Ovary (tissue), 9 donors: ENCODE results near the gene TSPAN1. TPM values are rescaled to one million over a fixed set of nuclear protein-coding genes. Genes with fewer than 3 reads are reported as not detected.

ENCODE experiments used
- DNase-seq, 5 donors: peaks; one replicate each; pipeline ENCODE4 v3.0.0-alpha.2; 2019 to 2020
- H3K27ac ChIP-seq, 2 donors: fragments of 200-600 bp; one replicate each; pipeline versions ENCODE4 v1.5.1 to v1.8.0; 2019 to 2022
- H3K27me3 ChIP-seq: fragments of 200-600 bp; one replicate; pipeline ENCODE4 v1.8.0; 2022
- H3K36me3 ChIP-seq: fragments of 200-600 bp; sonication (generic); one replicate; pipeline ENCODE4 v1.5.1; 2019
- H3K4me1 ChIP-seq: one replicate; pipeline ENCODE4 v1.8.1; 2013; ENCODE audit warnings: mild to moderate bottlenecking, moderate library complexity; ENCODE audit not compliant: insufficient read depth
- H3K4me3 ChIP-seq: fragments of 200-600 bp; sonication (generic); one replicate; pipeline ENCODE4 v1.5.1; 2017
- H3K9me3 ChIP-seq, 2 donors: fragments of 200-600 bp in 1 of 2; sonication (generic) in 1 of 2; one replicate each; pipeline versions ENCODE4 v1.5.1 to v1.8.1; 2013 to 2019; ENCODE audit warnings: mild to moderate bottlenecking in 1 of 2, moderate library complexity in 1 of 2
- EP300 ChIP-seq: sonication (generic); formaldehyde crosslinking; IDR thresholded peaks from one replicate; pipeline ENCODE4 v1.6.1; 2017; ENCODE audit warnings: antibody characterized with exemption
- POLR2A ChIP-seq: fragments of 450-650 bp; IDR thresholded peaks from one replicate; pipeline ENCODE4 v1.6.1; 2017; ENCODE audit warnings: antibody characterized with exemption, mild to moderate bottlenecking, moderate library complexity
- WGBS, 3 donors: extraction: QIAGEN DNeasy Blood & Tissue Kit in 1 of 3; methylation state at CpG; one replicate each; pipeline versions ENCODE4 v1.1.5 to v1.1.7; 2013 to 2017; 5-methylcytosine and 5-hydroxymethylcytosine counted together
- intact Hi-C, 4 donors: fragments of 100-400 bp; cut with DNase I; formaldehyde crosslinking; loops; one replicate each; pipeline versions ENCODE4 v1.11.0 to v1.15.1; 2022 to 2023
- polyA plus RNA-seq, 2 donors: library from polyadenylated mRNA; stranded (reverse); fragments of 200-250 nt in 1 of 2; fragments of 350-450 nt in 1 of 2; fragmentation: Illumina TruSeq in 1 of 2; extraction: RNeasy Lipid Tissue Mini Kit (QIAGEN cat#74804) in 1 of 2; gene quantifications; one replicate each; pipeline ENCODE4 v1.2.3, GENCODE V29; 2013 to 2014
- total RNA-seq, 7 donors: library from RNA; depleted of rRNA in 2 of 7; stranded (reverse); fragments of >200 nt in 2 of 7; fragmentation: NEBNext Ultra II Directional in 3 of 7; extraction: Animal tissue kit (Norgen Biotek cat#: 25700) in 3 of 7; gene quantifications; one replicate each; pipeline versions ENCODE4 v1.1.0 to v1.2.4, GENCODE V29; 2016 to 2023
- TF ChIP-seq, protein P1 (sequence below), 3 donors: fragments of 450-650 bp in 2 of 3; fragments of 200-600 bp in 1 of 3; IDR thresholded peaks; one replicate each; pipeline versions ENCODE4 v1.5.1 to v1.8.0; 2016 to 2022; ENCODE audit warnings: antibody characterized with exemption in 3 of 3, mild to moderate bottlenecking in 1 of 3
- donor health status: DM: no; HTN: no; CAD: no; lungs with moderate emphysema.
- donor health status: DM: no; HTN: no; CAD: no.
- donor health status: Bipolar disorder and iron deficiency.
- donor health status: DM: yes; HTN: yes; CAD: no.
- donor health status: DM: no; HTN: no; CAD: no.
- donor health status: DM: yes; HTN: yes; CAD: no.

Gene TSPAN1
- total and polyA plus RNA-seq, 9 donors, result 0.18 to 26.9 (median 2.8) TPM

DNA sequence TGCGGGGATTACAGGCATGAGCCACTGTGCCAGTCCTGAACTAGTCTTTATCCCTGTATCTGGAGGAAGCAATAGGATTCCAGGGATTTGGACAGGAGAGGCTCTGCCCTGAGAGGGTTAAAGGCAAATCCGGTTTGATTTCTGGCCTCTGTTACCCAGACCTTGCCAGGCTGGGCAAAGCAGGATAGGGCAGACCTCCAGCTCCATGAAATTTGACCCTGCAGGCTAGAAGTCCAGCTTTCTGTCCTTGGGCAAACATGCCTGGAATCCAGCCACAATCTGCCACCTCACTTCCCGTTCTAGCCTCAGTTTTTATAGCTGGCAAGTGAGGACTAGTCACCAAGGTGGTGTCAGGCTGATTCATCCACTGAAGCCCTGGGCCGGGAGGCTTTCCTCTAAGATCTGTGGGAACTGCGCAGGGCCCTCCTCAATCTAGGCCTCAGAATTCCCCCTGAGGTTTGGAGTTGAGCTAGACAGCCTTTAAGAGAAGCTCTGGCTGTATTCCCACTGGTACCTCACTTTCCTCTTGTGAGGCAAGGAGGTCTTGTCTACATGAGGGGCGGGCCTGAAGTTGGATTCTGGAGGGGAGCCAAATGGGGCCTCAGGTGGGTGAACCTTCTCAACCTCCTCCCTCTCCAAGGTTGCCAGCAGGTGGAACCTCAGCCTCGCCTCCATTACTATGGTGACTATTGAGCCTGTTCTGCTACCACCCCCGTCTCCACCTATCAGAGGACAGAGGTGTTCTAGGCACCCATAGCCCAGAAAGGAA, 8.4 kb downstream of the TSPAN1 start:
- H3K9me3 ChIP-seq, result no peaks in the 10 kb centered on the region
- DNase-seq, result peak in 4 of 5 donors; percentile 48 to 60 (median 52)
- no peaks in the 10 kb centered on the region for H3K27me3 ChIP-seq
- H3K4me1 ChIP-seq, result peaks cover 3% of the 10 kb centered on the region
- H3K4me3 ChIP-seq, result no peak overlapping the region
- no peaks in the 10 kb centered on the region for H3K36me3 ChIP-seq
- TF ChIP-seq EP300, result no peak
- TF ChIP-seq, protein P1, sequence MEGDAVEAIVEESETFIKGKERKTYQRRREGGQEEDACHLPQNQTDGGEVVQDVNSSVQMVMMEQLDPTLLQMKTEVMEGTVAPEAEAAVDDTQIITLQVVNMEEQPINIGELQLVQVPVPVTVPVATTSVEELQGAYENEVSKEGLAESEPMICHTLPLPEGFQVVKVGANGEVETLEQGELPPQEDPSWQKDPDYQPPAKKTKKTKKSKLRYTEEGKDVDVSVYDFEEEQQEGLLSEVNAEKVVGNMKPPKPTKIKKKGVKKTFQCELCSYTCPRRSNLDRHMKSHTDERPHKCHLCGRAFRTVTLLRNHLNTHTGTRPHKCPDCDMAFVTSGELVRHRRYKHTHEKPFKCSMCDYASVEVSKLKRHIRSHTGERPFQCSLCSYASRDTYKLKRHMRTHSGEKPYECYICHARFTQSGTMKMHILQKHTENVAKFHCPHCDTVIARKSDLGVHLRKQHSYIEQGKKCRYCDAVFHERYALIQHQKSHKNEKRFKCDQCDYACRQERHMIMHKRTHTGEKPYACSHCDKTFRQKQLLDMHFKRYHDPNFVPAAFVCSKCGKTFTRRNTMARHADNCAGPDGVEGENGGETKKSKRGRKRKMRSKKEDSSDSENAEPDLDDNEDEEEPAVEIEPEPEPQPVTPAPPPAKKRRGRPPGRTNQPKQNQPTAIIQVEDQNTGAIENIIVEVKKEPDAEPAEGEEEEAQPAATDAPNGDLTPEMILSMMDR (IDR thresholded peaks at IDR 0.05), result no peak
- TF ChIP-seq POLR2A, result no peak
- peak overlapping the region in 1 of 2 donors; percentile 48 for H3K27ac ChIP-seq
- intact Hi-C loops, result loop anchor here in 2 of 4 donors (5.0 to 10.0 kb wide), 2 partner anchors 146 to 298 kb away; no protein-coding TSS in a partner anchor
- WGBS, 3 donors, result 56 to 63% (median 59%) methylated on average over 8 of the region's 8 CpGs

DNA sequence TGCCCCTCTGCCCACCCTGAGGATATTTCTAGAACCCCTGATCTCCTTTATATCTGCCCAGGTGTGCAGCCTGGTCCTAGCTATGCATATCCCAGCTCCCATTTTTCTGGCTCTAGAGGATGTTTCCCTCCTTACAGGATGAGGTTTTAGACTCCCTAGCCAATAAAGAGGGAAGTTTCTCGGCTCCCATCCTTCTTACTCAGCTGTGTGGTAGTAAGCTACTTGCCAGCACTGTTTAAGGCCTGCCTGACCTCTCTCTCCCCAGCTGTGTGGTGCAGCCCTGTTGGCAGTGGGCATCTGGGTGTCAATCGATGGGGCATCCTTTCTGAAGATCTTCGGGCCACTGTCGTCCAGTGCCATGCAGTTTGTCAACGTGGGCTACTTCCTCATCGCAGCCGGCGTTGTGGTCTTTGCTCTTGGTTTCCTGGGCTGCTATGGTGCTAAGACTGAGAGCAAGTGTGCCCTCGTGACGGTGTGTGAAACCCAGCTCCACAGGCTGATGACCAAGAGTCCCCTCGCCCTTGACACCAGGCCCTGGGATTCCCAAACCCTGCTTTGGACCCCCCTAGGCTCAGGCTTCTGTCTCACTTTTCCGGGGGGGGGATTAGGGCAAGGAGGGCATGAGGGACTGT, 9.2 kb downstream of the TSPAN1 start:
- no peak overlapping the region for H3K4me3 ChIP-seq
- intact Hi-C loops, result loop anchor here in 2 of 4 donors (5.0 to 10.0 kb wide), 2 partner anchors 147 to 299 kb away; no protein-coding TSS in a partner anchor
- 77 to 87% (median 80%) methylated on average over 12 of the region's 12 CpGs for WGBS, 3 donors
- no peaks in the 10 kb centered on the region for H3K36me3 ChIP-seq
- TF ChIP-seq, protein P1 (IDR thresholded peaks at IDR 0.05), result no peak
- TF ChIP-seq POLR2A (no peak), EP300 (no peak)
- H3K4me1 ChIP-seq, result peaks cover 3% of the 10 kb centered on the region
- no peak for DNase-seq
- no peaks in the 10 kb centered on the region for H3K27me3 ChIP-seq
- H3K9me3 ChIP-seq, result no peaks in the 10 kb centered on the region
- peak overlapping the region in 1 of 2 donors; percentile 48 for H3K27ac ChIP-seq

DNA sequence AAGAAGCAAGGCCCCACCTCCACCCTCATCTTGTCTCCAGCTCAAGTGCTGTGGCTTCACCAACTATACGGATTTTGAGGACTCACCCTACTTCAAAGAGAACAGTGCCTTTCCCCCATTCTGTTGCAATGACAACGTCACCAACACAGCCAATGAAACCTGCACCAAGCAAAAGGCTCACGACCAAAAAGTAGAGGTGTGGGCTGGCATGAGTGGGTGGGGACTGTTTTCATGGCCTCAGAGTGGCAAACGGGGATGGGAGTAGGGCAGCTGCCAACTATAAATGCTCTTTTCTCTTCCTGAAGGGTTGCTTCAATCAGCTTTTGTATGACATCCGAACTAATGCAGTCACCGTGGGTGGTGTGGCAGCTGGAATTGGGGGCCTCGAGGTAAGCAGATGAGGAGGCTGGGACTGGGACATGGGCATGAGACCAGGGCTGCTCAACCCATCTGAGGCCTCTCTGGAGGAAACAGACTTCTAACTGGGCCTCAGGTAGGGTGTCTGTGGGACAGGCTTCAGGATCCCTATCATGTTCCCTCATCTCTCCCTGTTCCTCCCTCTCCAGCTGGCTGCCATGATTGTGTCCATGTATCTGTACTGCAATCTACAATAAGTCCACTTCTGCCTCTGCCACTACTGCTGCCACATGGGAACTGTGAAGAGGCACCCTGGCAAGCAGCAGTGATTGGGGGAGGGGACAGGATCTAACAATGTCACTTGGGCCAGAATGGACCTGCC, 10.2 kb downstream of the TSPAN1 start:
- Histone ChIP-seq H3K27me3 (no peaks in the 10 kb centered on the region), H3K36me3 (no peaks in the 10 kb centered on the region), H3K27ac (no peak overlapping the region), H3K9me3 (no peaks in the 10 kb centered on the region), H3K4me3 (no peak overlapping the region), H3K4me1 (peaks cover 3% of the 10 kb centered on the region)
- intact Hi-C loops, result loop anchor here in 2 of 4 donors (5.0 to 10.0 kb wide), 2 partner anchors 148 to 300 kb away; no protein-coding TSS in a partner anchor
- no peak for DNase-seq
- TF ChIP-seq EP300 (no peak), POLR2A (no peak)
- TF ChIP-seq, protein P1 (IDR thresholded peaks at IDR 0.05), result no peak
- whole genome bisulfite sequencing, 3 donors, result 70 to 71% (median 70%) methylated on average over 7 of the region's 7 CpGs

DNA sequence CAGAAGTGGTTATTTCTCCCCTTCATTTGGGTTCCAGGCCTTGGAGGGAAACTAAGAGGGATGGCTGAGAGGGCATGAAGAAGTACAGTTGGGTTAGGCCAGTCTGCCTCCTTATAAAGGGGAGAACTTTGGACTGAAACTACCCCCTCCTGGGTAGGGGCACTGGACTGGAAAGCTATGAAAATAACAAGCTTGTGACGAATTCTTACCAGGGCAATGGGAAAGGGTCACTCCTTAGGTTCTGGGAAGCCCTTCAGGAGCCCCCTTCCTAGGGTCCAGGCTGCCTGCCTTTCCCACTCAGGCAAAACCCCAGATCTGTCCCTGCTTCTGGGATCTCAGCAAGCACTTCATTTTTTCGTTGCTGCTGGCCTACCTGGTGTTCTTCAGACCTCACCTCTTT, 11.2 kb downstream of the TSPAN1 start:
- 79 to 89% (median 79%) methylated on average over 2 of the region's 2 CpGs for WGBS, 3 donors
- TF ChIP-seq, protein P1 (IDR thresholded peaks at IDR 0.05), result no peak
- TF ChIP-seq POLR2A, result no peak
- no peak for TF ChIP-seq EP300
- no peaks in the 10 kb centered on the region for H3K36me3 ChIP-seq
- no peak overlapping the region for H3K4me3 ChIP-seq
- no peak for DNase-seq
- H3K27ac ChIP-seq, result no peak overlapping the region
- H3K4me1 ChIP-seq, result peaks cover 3% of the 10 kb centered on the region
- no peaks in the 10 kb centered on the region for H3K9me3 ChIP-seq
- intact Hi-C loops, result loop anchor here in 1 of 4 donors (10.0 kb wide), 1 partner anchor 301 kb away; no protein-coding TSS in a partner anchor
- no peaks in the 10 kb centered on the region for H3K27me3 ChIP-seq
